Breast epithelium (tissue), 4 donors: ENCODE data around the gene SIGLEC8. TPM values are rescaled to one million over a fixed set of nuclear protein-coding genes. Genes with fewer than 3 reads are reported as not detected.

ENCODE experiments used
- DNase-seq, 2 donors: peaks; one replicate each; pipeline ENCODE4 v3.0.0-alpha.2; 2019; ENCODE audit warnings: low spot score in 2 of 2
- H3K27ac ChIP-seq, 2 donors: fragments of 200-600 bp; sonication (generic) in 1 of 2; one replicate each; pipeline ENCODE4 v1.5.1; 2016 to 2019; ENCODE audit warnings: mild to moderate bottlenecking in 1 of 2
- H3K27me3 ChIP-seq, 2 donors: fragments of 200-600 bp; sonication (generic) in 1 of 2; one replicate each; pipeline versions ENCODE4 v1.5.1 to v1.6.0; 2017 to 2019; ENCODE audit warnings: control low read depth in 1 of 2, mild to moderate bottlenecking in 1 of 2
- H3K36me3 ChIP-seq: fragments of 200-600 bp; one replicate; pipeline ENCODE4 v1.5.1; 2019
- H3K4me1 ChIP-seq, 2 donors: fragments of 200-600 bp; sonication (generic); one replicate each; pipeline ENCODE4 v1.5.1; 2016 to 2019; ENCODE audit warnings: control low read depth in 1 of 2
- H3K4me3 ChIP-seq, 3 donors: fragments of 200-600 bp; sonication (generic); 1 replicate in 2 of 3; 2 replicates in 1 of 3; pipeline ENCODE4 v1.5.1; 2016 to 2019; ENCODE audit warnings: mild to moderate bottlenecking in 3 of 3, moderate library complexity in 2 of 3
- H3K9me3 ChIP-seq, 2 donors: fragments of 200-600 bp; sonication (generic) in 1 of 2; one replicate each; pipeline ENCODE4 v1.5.1; 2016 to 2019; ENCODE audit warnings: control low read depth in 1 of 2
- CTCF ChIP-seq, 3 donors: fragments of 450-650 bp; IDR thresholded peaks; one replicate each; pipeline ENCODE4 v1.5.1; 2016 to 2017; ENCODE audit warnings: antibody characterized with exemption in 3 of 3, mild to moderate bottlenecking in 3 of 3, moderate library complexity in 3 of 3
- POLR2A ChIP-seq: fragments of 450-650 bp; IDR thresholded peaks from one replicate; pipeline ENCODE4 v1.6.1; 2016; ENCODE audit warnings: antibody characterized with exemption, mild to moderate bottlenecking, moderate library complexity
- POLR2AphosphoS5 ChIP-seq, 3 donors: sonication (generic); formaldehyde crosslinking; IDR thresholded peaks; one replicate each; pipeline ENCODE4 v1.6.1; 2017; ENCODE audit warnings: antibody characterized with exemption in 3 of 3
- intact Hi-C: fragments of 100-400 bp; cut with DNase I; formaldehyde crosslinking; loops from one replicate; pipeline ENCODE4 v1.15.1; 2023; ENCODE audit warnings: low total_unique reads
- total RNA-seq, 3 donors: library from RNA; depleted of rRNA; stranded (reverse); fragments of >200 nt; gene quantifications; one replicate each; pipeline ENCODE4 v1.1.0, GENCODE V29; 2016

SIGLEC8 gene
- total RNA-seq, 3 donors from 2014 or later, result 0.80 to 8.6 (median 2.3) TPM

- Histone ChIP-seq H3K4me1 (no peaks in the 10 kb centered on the region), H3K9me3 (no peaks in the 10 kb centered on the region), H3K27ac (no peak overlapping the region), H3K4me3 (no peak overlapping the region), H3K36me3 (no peaks in the 10 kb centered on the region), H3K27me3 (peaks cover 0 to 39% of the 10 kb centered on the region in 2 donors)
- TF ChIP-seq POLR2A (no peak), CTCF (IDR thresholded peaks at IDR 0.05) (peak; percentile 58 to 76 (median 73)), POLR2AphosphoS5 (IDR thresholded peaks at IDR 0.05) (no peak)
- peak; percentile 61 to 75 for DNase-seq
- intact Hi-C loops, result no loop called here
Measured at GRCh38 chr19:51473009-51473707, 14.9 kb upstream of the SIGLEC8 start.

DNA sequence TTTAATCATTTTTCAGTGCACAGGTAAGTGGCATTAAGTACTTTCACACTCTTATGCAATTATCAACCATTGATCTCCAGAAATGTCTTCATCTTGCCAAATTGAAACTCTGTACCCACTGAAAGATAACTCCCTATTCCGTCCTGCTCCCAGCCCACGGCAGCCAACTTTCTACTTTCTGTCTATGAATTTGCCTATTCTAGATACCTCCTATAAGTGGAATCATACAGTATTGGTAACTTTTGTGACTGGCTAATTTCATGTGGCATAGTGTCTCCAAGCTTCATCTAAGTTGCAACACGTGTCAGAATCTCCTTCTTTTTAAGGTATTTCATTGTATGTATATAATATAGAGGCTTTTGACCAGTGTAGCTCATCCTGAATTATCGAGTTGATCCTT is 14.4 kb upstream of the SIGLEC8 start:
- DNase-seq, result no peak
- Histone ChIP-seq H3K27me3 (peaks cover 0 to 42% of the 10 kb centered on the region in 2 donors), H3K9me3 (no peaks in the 10 kb centered on the region), H3K4me1 (no peaks in the 10 kb centered on the region), H3K27ac (no peak overlapping the region), H3K4me3 (no peak overlapping the region), H3K36me3 (no peaks in the 10 kb centered on the region)
- intact Hi-C loops, result no loop called here
- TF ChIP-seq CTCF (IDR thresholded peaks at IDR 0.05) (no peak), POLR2AphosphoS5 (IDR thresholded peaks at IDR 0.05) (no peak), POLR2A (no peak)

DNA sequence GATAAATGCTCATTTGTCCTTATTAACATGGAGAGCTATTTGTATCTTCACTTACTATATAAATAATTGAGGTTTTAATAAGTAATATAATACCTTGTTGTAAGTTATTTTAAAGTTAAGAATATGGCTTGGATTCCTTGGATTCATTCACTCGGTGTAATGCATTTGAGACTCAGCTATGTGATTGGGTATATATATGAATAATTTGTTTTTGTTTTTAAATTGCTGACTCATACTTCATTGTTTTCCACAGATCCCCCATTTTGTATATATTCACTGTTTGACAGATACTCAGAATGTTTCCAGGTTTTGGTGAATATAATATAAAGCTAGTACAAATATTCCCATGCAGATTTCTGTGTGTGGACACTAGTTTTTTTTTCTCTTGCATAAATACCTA is 13.3 kb upstream of the SIGLEC8 start:
- Histone ChIP-seq H3K4me3 (no peak overlapping the region), H3K9me3 (no peaks in the 10 kb centered on the region), H3K27me3 (peaks cover 0 to 44% of the 10 kb centered on the region in 2 donors), H3K27ac (no peak overlapping the region), H3K4me1 (no peaks in the 10 kb centered on the region), H3K36me3 (no peaks in the 10 kb centered on the region)
- DNase-seq, result no peak
- TF ChIP-seq CTCF (IDR thresholded peaks at IDR 0.05), result no peak
- no peak for TF ChIP-seq POLR2AphosphoS5 (IDR thresholded peaks at IDR 0.05)
- TF ChIP-seq POLR2A, result no peak
- intact Hi-C loops, result no loop called here

DNA sequence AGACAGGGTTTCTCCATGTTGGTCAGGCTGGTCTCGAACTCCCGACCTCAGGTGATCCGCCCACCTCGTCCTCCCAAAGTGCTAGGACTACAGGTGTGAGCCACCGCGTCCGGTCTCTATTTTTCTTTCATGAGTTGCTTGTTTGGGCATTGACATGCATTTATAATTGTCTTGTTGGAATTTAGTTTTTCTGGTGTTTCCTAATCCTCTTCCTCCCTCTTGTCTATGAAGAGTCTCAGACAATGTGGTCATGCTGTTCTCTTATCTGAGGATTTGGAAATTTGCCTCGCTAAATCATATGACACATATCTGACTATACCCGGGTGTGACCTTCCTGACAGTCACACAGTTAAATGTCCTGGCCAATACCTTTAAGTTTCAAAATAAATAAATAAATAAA is 12.7 kb upstream of the SIGLEC8 start:
- intact Hi-C loops, result no loop called here
- no peaks in the 10 kb centered on the region for H3K4me1 ChIP-seq
- no peak for TF ChIP-seq POLR2AphosphoS5 (IDR thresholded peaks at IDR 0.05)
- TF ChIP-seq CTCF (IDR thresholded peaks at IDR 0.05), result no peak
- TF ChIP-seq POLR2A, result no peak

GRCh38 chr19:51469629-51470028 is 11.4 kb upstream of the SIGLEC8 start:
- intact Hi-C loops, result no loop called here
- Histone ChIP-seq H3K27ac (no peak overlapping the region), H3K27me3 (peaks cover 0 to 43% of the 10 kb centered on the region in 2 donors), H3K4me1 (no peaks in the 10 kb centered on the region), H3K4me3 (no peak overlapping the region), H3K9me3 (no peaks in the 10 kb centered on the region), H3K36me3 (no peaks in the 10 kb centered on the region)
- no peak for TF ChIP-seq CTCF (IDR thresholded peaks at IDR 0.05)
- no peak for TF ChIP-seq POLR2AphosphoS5 (IDR thresholded peaks at IDR 0.05)
- TF ChIP-seq POLR2A, result no peak
- no peak for DNase-seq

More for the DNA sequence above, 12.7 kb upstream of the SIGLEC8 start:
- Histone ChIP-seq H3K9me3 (no peaks in the 10 kb centered on the region), H3K27ac (no peak overlapping the region), H3K27me3 (peaks cover 0 to 41% of the 10 kb centered on the region in 2 donors), H3K36me3 (no peaks in the 10 kb centered on the region), H3K4me3 (no peak overlapping the region)
- no peak for DNase-seq
